ENCODE data around the gene OR5AK2.
"Not testable (repeated sequence)": the region's sequence is repeated elsewhere in the genome, so short reads cannot be mapped to it uniquely, and the experiment has no call there.

Gene OR5AK2

GRCh38 chr11:56988614-56989013 lies at the start of gene OR5AK2:
Gene OR5AK2 (plus strand): TSS chr11:56988914. CDS start chr11:56988914, 0 bp downstream.
- H3K27ac Mint-ChIP-seq, result no peak within 1 kb of the TSS
- no peak within 1 kb of the TSS for H3K4me3 Mint-ChIP-seq
- no peaks in the 10 kb centered on the region for H3K36me3 Mint-ChIP-seq (ENCODE audit: low read depth)
- no peaks in the 10 kb centered on the region for H3K27me3 Mint-ChIP-seq (ENCODE audit: low read depth)
- peaks cover 4% of the 10 kb centered on the region for H3K9me3 Mint-ChIP-seq
- no peaks in the 10 kb centered on the region for H3K4me1 Mint-ChIP-seq (ENCODE audit: low read depth)

DNA sequence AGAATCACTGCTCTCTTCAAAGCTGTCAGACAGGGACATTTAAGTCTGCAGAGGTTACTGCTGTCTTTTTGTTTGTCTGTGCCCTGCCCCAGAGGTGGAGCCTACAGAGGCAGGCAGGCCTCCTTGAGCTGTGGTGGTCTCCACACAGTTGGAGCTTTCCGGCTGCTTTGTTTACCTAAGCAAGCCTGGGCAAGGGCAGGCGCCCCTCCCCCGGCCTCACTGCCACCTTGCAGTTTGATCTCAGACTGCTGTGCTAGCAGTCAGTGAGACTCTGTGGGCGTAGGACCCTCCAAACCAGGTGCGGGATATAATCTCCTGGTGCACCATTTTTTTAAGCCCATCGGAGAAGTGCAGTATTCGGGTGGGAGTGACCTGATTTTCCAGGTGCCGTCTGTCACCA lies 43.2 kb upstream of the OR5AK2 start:
- not testable (repeated sequence) for H3K4me1 Mint-ChIP-seq (ENCODE audit: low read depth); H3K36me3 Mint-ChIP-seq (ENCODE audit: low read depth); H3K4me3 Mint-ChIP-seq; H3K27ac Mint-ChIP-seq; H3K27me3 Mint-ChIP-seq (ENCODE audit: low read depth)
- peaks cover 31% of the 10 kb centered on the region for H3K9me3 Mint-ChIP-seq

DNA sequence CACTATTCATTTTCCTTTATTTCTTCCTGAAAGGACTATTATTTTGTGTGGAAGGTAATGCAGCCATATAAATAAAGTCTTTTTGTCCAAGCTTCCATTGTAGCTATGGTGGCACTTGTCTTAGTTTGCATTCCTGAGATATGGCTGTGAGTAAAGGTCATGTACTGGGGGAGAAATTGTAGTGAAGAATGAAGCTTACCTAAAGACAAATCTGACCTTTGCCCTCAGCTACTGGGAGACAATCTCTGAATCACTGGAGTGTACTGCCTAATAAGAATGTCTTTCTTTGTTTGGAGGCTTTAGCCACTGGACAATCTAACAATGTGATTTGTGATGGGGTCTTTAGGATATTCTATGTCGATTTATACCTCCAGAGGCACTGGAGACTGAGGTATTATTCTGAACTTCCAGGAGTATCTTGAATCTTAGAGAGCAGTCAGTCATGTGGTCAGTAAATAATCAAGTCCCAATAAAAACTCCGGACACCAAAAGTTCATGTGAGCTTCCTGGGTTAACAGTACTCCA lies 39.7 kb upstream of the OR5AK2 start:
- Mint-ChIP-seq H3K4me3 (no peak overlapping the region), H3K4me1 (ENCODE audit: low read depth) (no peaks in the 10 kb centered on the region), H3K27me3 (ENCODE audit: low read depth) (no peaks in the 10 kb centered on the region), H3K27ac (no peak overlapping the region), H3K36me3 (ENCODE audit: low read depth) (no peaks in the 10 kb centered on the region), H3K9me3 (peaks cover 43% of the 10 kb centered on the region)

DNA sequence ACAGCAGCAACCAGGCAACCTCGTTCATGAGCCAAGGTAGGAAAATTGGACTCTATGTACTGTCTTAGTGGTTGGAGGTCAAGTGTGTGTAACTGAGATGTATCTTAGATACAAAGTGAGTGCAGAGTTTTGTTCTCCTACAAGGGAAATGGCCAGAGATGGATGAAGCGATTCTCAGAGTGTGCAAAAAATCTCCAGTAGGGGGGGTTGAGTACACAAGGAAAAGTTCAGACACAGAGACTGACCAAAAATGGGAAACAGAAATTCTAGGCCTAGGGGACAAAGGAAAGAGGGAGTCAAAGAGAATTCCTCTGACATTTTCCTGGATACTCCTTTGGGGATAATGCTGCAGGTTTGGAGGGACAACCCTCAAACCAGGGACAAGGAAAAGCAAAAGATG lies 38.2 kb upstream of the OR5AK2 start:
- no peaks in the 10 kb centered on the region for H3K27me3 Mint-ChIP-seq (ENCODE audit: low read depth)
- no peak overlapping the region for H3K4me3 Mint-ChIP-seq
- H3K9me3 Mint-ChIP-seq, result peaks cover 47% of the 10 kb centered on the region
- no peaks in the 10 kb centered on the region for H3K36me3 Mint-ChIP-seq (ENCODE audit: low read depth)
- H3K27ac Mint-ChIP-seq, result no peak overlapping the region
- H3K4me1 Mint-ChIP-seq (ENCODE audit: low read depth), result no peaks in the 10 kb centered on the region

DNA sequence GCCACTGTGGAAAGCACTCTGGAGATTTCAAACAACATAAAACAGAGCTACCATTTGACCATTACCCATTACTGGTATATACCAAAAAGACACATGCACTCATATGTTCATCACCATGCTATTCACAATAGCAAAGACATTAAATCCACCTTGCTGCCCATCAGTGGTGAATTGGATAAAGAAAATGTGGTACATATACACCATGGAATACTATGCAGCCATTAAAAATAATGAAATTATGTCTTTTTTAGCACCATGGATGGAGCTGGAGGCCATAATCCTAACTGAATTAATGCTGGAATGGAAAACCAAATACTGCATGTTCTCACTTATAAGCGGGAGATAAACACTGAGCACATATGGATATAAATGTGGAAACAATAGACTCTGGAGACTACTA lies 34.8 kb upstream of the OR5AK2 start:
- not testable (repeated sequence) for H3K4me1 Mint-ChIP-seq (ENCODE audit: low read depth); H3K36me3 Mint-ChIP-seq (ENCODE audit: low read depth); H3K4me3 Mint-ChIP-seq; H3K27me3 Mint-ChIP-seq (ENCODE audit: low read depth); H3K27ac Mint-ChIP-seq
- peaks cover 31% of the 10 kb centered on the region for H3K9me3 Mint-ChIP-seq

DNA sequence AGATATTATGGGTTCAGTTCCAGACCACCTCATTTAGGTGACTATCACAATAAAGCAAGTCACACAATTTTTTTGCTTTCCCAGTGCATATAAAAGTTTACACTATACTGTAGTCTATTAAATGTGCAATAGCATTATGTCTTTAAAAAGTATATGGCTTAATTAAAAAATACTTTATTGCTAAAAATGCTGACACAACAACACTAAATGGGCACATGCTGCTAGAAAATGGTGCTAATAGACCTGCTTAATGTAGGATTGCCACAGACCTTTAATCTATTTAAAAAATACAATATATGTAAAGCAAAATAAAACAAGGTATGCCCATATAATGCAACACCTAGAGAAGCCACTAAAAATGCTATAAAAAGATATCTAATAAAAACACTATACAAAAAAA lies 27.1 kb upstream of the OR5AK2 start:
- no peaks in the 10 kb centered on the region for H3K27me3 Mint-ChIP-seq (ENCODE audit: low read depth)
- no peaks in the 10 kb centered on the region for H3K36me3 Mint-ChIP-seq (ENCODE audit: low read depth)
- H3K4me1 Mint-ChIP-seq (ENCODE audit: low read depth), result no peaks in the 10 kb centered on the region
- no peak overlapping the region for H3K4me3 Mint-ChIP-seq
- peaks cover 11% of the 10 kb centered on the region for H3K9me3 Mint-ChIP-seq
- no peak overlapping the region for H3K27ac Mint-ChIP-seq

- Mint-ChIP-seq H3K4me3 (no peak overlapping the region), H3K27ac (no peak overlapping the region), H3K9me3 (peaks cover 9% of the 10 kb centered on the region), H3K27me3 (ENCODE audit: low read depth) (no peaks in the 10 kb centered on the region), H3K36me3 (ENCODE audit: low read depth) (no peaks in the 10 kb centered on the region), H3K4me1 (ENCODE audit: low read depth) (no peaks in the 10 kb centered on the region)
Measured at GRCh38 chr11:56967726-56968125, 21.0 kb upstream of the OR5AK2 start.

- Mint-ChIP-seq H3K4me1 (ENCODE audit: low read depth) (no peaks in the 10 kb centered on the region), H3K27me3 (ENCODE audit: low read depth) (no peaks in the 10 kb centered on the region), H3K36me3 (ENCODE audit: low read depth) (no peaks in the 10 kb centered on the region), H3K4me3 (no peak overlapping the region), H3K27ac (no peak overlapping the region), H3K9me3 (peaks cover 9% of the 10 kb centered on the region)
Measured at GRCh38 chr11:56968524-56968923, 20.2 kb upstream of the OR5AK2 start.

GRCh38 chr11:56977314-56977713 lies 11.4 kb upstream of the OR5AK2 start:
- Mint-ChIP-seq H3K27me3 (ENCODE audit: low read depth) (no peaks in the 10 kb centered on the region), H3K27ac (no peak overlapping the region), H3K4me1 (ENCODE audit: low read depth) (no peaks in the 10 kb centered on the region), H3K36me3 (ENCODE audit: low read depth) (no peaks in the 10 kb centered on the region), H3K9me3 (no peaks in the 10 kb centered on the region), H3K4me3 (no peak overlapping the region)

DNA sequence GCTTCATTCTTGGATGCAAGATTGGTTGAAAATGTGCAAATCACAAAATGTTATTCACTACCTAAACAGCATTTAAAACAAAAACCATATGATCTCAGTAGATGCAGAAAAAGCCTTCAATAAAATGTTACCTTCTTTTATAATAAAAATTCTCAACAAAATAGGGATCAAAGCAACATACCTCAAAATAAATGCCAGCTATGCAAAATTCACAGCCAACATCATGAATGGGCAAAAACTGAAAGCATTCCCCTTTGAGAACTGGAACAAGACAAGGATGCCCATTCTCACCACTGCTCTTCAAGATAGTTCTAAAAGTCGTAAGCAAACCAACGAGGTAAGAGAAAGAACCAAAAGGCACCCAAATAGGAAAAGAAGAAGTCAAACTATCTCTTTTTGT lies 2.0 kb downstream of the OR5AK2 start:
- H3K9me3 Mint-ChIP-seq, result peaks cover 18% of the 10 kb centered on the region
- H3K36me3 Mint-ChIP-seq (ENCODE audit: low read depth), result no peaks in the 10 kb centered on the region
- H3K4me3 Mint-ChIP-seq, result no peak overlapping the region
- no peaks in the 10 kb centered on the region for H3K4me1 Mint-ChIP-seq (ENCODE audit: low read depth)
- H3K27me3 Mint-ChIP-seq (ENCODE audit: low read depth), result no peaks in the 10 kb centered on the region
- no peak overlapping the region for H3K27ac Mint-ChIP-seq

GRCh38 chr11:56994532-56994931 lies 5.8 kb downstream of the OR5AK2 start:
- Mint-ChIP-seq H3K27ac (no peak overlapping the region), H3K4me1 (ENCODE audit: low read depth) (no peaks in the 10 kb centered on the region), H3K36me3 (ENCODE audit: low read depth) (no peaks in the 10 kb centered on the region), H3K9me3 (peaks cover 28% of the 10 kb centered on the region), H3K4me3 (no peak overlapping the region), H3K27me3 (ENCODE audit: low read depth) (no peaks in the 10 kb centered on the region)

DNA sequence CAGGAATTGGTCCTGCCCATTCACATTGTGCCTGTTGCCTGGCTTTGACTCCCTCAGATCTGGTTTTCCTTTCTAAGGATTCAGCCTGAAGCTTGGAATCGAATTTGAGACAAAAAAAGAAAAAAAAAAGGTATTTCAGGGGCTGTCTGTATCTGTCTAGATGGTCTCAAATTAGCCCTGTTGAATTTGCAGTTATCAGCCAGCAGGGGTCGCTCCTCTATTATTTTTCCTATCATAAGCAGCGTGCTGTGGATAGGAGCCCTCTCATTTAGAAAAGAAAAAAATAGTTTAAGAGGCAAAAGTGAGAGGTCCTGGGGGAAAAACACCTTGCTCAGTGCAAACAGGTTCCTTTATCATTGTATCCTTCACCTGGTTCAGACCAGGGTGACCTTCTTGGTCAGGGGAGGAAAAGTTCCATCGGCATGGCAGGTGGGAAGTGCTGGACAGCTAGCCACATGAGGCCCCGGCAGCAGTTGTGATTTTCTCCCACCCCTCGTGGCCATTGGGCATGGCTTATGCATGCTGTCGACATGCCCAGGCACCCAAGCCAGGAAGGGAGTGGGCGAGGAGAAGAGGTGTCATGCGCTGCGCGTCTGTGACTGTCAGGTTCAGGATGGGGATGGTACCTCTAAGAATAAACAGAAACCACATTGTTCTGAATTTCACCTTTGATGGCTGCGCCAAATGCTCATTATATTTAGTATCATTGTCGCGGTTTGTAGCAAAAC lies 13.1 kb downstream of the OR5AK2 start:
- no peaks in the 10 kb centered on the region for H3K27me3 Mint-ChIP-seq (ENCODE audit: low read depth)
- peaks cover 12% of the 10 kb centered on the region for H3K9me3 Mint-ChIP-seq
- no peak overlapping the region for H3K4me3 Mint-ChIP-seq
- H3K4me1 Mint-ChIP-seq (ENCODE audit: low read depth), result no peaks in the 10 kb centered on the region
- no peaks in the 10 kb centered on the region for H3K36me3 Mint-ChIP-seq (ENCODE audit: low read depth)
- H3K27ac Mint-ChIP-seq, result no peak overlapping the region

- peaks cover 4% of the 10 kb centered on the region for H3K9me3 Mint-ChIP-seq
- H3K27ac Mint-ChIP-seq, result no peak overlapping the region
- no peaks in the 10 kb centered on the region for H3K36me3 Mint-ChIP-seq (ENCODE audit: low read depth)
- no peaks in the 10 kb centered on the region for H3K4me1 Mint-ChIP-seq (ENCODE audit: low read depth)
- no peak overlapping the region for H3K4me3 Mint-ChIP-seq
- H3K27me3 Mint-ChIP-seq (ENCODE audit: low read depth), result no peaks in the 10 kb centered on the region
Measured at GRCh38 chr11:57008373-57008772, 19.7 kb downstream of the OR5AK2 start.

DNA sequence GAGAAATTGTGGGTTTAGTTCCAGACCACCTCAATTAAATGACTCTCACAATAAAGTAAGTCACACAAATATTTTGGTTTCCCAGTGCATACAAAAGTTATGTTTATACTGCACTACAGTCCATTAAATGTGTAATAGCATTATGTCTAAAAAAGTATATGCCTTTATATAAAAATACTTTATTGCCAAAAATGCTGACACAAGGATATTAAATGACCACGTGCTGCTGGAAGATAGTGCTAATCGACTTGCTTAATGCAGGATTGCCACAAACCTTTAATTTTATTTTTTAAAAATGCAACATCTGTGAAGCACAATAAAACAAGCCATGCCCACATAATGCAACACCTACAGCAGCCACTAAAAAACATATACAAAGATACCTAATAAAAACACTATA lies 27.0 kb downstream of the OR5AK2 start:
- peaks cover 4% of the 10 kb centered on the region for H3K9me3 Mint-ChIP-seq
- no peaks in the 10 kb centered on the region for H3K36me3 Mint-ChIP-seq (ENCODE audit: low read depth)
- H3K27me3 Mint-ChIP-seq (ENCODE audit: low read depth), result no peaks in the 10 kb centered on the region
- H3K4me3 Mint-ChIP-seq, result no peak overlapping the region
- no peaks in the 10 kb centered on the region for H3K4me1 Mint-ChIP-seq (ENCODE audit: low read depth)
- no peak overlapping the region for H3K27ac Mint-ChIP-seq

- no peaks in the 10 kb centered on the region for H3K9me3 Mint-ChIP-seq
- no peaks in the 10 kb centered on the region for H3K36me3 Mint-ChIP-seq (ENCODE audit: low read depth)
- no peaks in the 10 kb centered on the region for H3K27me3 Mint-ChIP-seq (ENCODE audit: low read depth)
- H3K4me3 Mint-ChIP-seq, result no peak overlapping the region
- no peaks in the 10 kb centered on the region for H3K4me1 Mint-ChIP-seq (ENCODE audit: low read depth)
- no peak overlapping the region for H3K27ac Mint-ChIP-seq
Measured at GRCh38 chr11:57031556-57031955, 42.8 kb downstream of the OR5AK2 start.

Measured in T-helper 1 cell treated with Interleukin-12 subunit alpha and Interleukin-12 subunit beta and Interleukin-4 antibody, amounts not matched to agents 30 μg/mL and 1 μg/mL, for 36 hours (primary cell).